ENCODE data around the gene PLXNA4.

DNA sequence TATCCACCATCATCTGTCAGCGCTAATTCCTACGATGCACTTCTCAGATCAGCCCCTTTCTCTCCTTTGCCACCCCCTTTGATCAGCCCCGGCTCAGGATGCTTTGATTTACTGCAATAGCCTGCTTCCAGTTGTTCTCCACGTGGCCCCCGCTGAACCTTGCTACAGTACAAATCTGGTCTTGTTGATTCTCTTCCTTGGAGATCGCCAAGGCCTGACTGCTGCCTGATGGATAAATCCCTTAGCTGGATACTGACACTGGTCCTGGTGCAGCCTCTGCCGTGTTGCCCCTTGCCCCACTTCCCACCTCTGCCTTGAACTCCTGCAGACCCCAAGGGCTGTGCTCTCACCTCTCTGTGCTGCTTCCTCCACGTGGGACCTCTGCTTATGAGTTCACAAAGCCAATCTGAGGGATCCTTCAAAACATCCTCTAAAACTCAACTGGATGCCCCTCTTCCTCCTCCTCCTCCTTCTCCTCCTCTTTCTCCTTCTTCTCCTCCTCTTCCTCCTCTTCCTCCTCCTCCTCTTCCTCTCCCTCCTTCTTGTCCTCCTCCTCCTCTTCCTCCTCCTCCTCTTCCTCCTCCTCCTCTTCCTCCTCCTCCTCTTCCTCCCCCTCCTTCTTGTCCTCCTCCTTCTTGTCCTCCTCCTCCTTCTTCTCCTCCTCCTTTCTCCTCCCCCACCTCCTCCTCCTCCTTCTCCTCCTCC is 15.3 kb downstream of the PLXNA4 start:
- TF ChIP-seq, protein P1, sequence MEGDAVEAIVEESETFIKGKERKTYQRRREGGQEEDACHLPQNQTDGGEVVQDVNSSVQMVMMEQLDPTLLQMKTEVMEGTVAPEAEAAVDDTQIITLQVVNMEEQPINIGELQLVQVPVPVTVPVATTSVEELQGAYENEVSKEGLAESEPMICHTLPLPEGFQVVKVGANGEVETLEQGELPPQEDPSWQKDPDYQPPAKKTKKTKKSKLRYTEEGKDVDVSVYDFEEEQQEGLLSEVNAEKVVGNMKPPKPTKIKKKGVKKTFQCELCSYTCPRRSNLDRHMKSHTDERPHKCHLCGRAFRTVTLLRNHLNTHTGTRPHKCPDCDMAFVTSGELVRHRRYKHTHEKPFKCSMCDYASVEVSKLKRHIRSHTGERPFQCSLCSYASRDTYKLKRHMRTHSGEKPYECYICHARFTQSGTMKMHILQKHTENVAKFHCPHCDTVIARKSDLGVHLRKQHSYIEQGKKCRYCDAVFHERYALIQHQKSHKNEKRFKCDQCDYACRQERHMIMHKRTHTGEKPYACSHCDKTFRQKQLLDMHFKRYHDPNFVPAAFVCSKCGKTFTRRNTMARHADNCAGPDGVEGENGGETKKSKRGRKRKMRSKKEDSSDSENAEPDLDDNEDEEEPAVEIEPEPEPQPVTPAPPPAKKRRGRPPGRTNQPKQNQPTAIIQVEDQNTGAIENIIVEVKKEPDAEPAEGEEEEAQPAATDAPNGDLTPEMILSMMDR (IDR thresholded peaks at IDR 0.05): no peak
- no peak for TF ChIP-seq POLR2A (IDR thresholded peaks at IDR 0.05)

Measured in prostate gland (tissue), 2 donors.